Stimulated activated CD4-positive, alpha-beta T cell treated with anti-CD3 and anti-CD28 coated beads, Interleukin-4, amount 100 ng/mL, for 1 hour (primary cell): ENCODE results near the gene DENND4A.
"Not testable (repeated sequence)": the region's sequence is repeated elsewhere in the genome, so short reads cannot be mapped to it uniquely, and the experiment has no call there.

Source experiments
- DNase-seq: peaks from one replicate; pipeline ENCODE4 v3.0.0-alpha.2; 2020

The DENND4A gene

DNA sequence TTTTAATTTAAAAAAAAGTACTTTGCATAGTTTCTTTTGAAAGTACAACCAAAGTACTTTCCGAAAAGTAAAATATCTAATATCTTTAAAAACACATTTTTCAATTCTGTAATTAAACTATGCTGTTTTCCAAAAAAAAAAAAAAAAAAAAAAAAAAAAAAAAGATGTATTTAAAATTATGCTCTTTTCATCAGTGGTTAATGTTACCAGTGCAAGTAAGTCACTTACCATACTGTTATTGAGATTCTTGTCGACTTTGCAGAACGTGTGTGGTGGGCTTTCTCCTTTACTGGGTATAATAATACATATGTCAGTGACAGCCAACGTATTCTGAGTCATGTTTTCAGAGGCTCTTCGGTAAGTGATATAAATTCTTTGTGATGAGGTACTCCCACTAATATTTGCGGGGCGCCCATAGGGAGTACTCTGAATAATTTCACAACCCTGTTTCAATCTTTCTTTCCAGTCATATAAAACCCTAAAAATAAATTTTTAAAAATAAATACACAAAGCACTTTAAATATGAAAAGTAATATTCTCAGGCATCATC, 39.9 kb downstream of the DENND4A start:
- DNase-seq = no peak

DNA sequence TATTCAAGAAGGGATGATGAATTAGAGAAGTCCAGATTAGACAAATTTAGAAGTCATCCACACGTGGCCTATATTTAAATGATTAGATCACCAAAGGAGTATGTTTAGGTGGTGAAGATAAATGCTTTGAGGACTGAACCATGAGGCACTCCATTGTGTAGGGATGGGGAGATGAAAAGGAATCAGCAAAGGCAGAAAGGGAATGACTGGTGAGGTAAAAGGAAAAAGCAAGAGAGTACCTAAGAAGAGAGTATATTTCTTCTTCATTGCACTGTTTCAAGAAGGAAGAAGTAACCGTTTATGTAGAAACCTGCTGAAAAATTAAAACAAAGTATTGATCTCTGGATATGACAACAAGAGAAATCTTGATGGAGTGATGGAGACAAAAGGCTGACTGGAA, 40.7 kb downstream of the DENND4A start:
- no peak for DNase-seq

DNA sequence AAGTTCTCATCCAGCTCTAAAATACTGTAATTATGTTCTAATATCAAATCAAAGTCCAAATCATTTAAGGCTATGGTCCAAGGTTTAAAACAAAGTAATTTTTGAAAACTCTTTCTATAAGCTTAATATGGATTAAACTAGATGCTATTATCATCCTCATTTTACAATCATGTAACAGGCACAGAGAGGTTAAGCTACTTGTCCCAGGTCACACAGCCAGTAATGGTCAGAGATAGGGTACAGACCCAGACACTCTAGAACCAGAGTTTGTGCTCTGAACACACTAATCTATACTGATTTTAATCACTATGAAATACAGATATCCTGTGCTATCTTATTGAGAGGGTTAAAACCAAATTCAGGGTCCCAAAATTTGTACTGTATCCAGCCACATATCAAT, 44.8 kb downstream of the DENND4A start:
- DNase-seq = no peak

DNA sequence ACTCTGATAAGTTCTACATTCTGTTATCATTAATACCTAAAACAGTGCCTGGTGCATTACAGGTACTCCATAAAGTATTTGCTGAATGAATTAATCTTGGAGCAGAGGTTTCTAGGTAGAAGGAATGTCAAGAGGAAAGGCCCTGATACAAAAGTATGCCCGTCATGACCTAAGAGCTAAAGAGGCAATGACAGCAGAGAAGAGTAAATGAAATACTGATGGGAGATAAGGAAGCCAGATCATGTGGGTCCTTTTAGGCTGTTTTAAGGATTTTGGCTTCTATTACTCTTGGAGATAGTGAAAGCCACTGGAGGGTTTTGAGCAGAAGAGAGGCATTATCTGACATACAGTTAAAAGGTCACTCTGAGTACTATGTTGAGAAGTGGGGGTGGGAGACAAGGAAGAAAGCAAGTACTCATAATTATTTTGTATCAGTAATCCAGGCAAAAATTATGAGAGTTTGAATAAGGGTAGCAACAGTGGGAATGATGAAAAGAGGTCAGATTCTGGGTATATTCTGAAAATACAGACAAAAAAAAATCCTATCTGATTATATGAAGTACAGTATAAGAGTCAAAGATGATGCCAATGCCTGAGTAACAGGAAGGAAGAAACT, 48.3 kb downstream of the DENND4A start:
- no peak for DNase-seq

DNA sequence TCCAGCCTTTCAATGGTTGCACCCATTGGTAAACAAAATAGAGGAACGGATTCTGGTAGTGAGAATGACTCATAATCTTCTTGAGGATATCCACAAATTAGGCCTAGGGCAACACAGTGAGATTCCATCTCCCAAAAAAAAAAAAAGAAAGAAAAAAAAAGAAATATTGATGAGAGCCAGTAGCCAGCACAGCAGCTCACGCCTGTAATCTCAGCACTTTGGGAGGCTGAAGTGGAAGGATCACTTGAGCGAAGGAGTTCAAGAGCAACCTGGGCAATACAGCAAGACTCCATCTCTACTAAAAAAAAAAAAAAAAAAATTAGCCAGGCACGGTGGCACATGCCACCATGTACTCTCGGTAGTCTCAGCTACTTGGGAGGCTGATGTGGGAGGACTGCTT, 51.9 kb downstream of the DENND4A start:
- no peak for DNase-seq

DNA sequence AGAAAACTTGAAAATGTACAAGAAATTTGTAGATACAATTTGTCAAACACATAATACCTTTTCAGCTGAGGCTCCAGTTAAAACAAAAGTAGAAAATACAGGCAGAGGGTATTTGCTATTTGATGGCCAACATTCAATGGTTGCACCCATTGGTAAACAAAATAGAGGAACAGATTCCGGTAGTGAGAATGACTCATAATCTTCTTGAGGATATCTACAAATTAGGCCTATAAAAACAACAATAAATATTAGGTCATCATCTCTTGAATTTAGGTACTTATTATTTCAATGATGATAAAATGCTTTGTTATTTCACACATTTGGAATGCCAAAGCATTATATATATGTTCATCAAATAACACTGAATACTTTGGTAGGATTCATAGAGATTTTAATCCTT, 53.4 kb downstream of the DENND4A start:
- no peak for DNase-seq

DNA sequence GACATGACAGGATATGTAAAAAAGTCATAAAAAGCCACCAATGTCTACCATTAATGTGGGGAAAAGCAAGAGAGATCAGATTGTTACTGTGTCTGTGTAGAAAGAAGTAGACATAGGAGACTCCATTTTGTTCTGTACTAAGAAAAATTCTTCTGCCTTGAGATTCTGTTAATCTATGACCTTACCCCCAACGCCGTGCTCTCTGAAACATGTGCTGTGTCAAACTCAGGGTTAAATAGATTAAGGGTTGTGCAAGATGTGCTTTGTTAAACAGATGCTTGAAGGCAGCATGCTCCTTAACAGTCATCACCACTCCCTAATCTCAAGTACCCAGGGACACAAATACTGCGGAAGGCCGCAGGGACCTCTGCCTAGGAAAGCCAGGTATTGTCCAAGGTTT, 58.5 kb downstream of the DENND4A start:
- not testable (repeated sequence) for DNase-seq

DNA sequence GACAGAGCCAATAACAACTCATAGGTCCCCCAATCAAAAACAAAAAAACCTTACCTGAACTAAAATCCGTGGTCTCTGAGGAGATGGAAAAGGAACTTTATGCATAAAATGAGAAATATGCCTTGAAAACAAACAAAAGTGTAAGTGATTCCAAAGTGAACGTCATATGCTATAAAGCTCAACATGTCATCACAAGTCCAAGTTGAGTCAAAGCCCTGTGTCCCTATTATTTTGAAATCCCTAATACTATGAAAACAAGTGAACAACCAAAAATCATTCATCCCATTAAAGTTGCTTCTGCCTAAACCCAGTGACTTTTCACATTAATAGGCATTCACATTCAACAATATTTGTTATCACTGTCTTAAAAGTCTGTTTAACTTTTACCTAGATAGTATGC, 59.4 kb downstream of the DENND4A start:
- no peak for DNase-seq

DNA sequence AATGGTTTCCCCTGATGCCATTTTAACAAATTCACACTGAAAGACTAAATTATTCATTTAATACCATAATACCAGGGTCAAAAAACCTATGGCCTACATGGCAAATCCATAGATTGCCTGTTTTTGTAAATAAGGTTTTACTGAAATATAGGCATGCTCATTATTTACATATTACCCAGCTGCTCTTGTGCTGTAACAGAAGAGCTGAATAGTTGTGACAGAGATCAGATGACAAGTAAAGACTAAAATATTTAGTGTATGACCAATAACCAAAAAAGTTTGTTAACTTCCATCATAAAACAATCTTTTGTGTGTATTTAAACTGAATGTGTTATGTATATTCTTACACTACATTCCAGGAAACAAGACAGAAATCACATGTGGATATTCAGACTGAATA, 60.2 kb downstream of the DENND4A start:
- no peak for DNase-seq

DNA sequence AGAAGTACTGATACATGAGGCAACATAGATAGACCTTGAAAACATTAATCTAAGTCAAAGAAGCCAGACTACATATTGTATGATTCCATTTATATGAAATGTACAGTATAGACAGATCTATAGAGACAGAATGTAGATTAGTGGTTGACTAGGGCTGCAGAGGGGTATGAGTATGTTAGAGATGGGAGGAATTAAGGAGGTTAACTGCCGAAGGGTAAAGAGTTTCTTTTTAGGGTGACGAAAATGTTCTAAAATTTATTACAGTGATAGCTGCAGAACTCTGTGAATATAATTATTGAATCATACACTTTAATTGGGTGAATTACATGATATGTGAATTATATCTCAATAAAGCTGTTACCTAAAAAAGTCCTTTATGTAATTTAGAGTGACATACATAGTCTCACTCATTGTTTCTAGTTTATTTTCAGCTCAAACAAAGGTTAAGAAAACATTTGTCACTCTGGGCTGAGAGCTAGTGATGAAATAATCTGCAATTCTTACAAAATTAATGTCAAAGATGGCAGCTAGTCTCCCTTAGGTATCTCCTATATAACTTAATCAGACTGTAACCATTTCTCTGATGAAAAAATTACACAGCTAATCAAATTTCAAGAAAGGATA, 61.4 kb downstream of the DENND4A start:
- DNase-seq = no peak

DNA sequence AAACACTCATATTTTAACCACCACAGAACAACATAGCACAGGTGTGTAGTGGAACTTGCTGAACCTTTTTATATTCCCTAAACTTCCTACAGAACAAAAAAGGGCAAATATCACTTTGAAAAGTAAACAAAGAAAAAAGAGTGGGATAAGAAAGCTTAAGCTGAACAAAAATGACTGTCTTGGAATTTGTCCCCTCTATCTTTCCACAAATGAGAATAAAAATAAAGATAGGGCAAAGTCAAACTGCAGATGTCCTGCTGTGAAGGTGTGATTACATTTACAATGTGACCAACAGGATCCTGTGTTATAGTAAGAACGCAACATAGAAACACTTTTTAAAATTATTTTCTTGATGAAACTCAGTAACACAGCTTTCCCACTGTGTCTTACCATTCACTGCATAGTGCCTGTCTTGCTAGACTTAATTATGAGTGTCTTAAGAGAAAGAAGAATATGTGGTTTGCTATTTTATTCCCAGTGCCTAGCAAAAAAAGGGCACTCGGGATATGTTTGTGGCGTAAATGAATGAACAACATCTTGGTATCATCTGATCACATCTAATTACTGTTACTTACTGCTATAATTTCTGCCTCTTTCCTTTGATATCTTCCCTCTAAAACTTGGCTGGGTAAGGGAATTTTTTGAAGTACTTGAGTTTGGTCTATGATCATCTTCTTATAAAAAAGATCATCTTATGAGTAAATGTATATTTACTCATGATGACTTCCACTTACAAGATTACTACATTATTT, 67.5 kb downstream of the DENND4A start:
- no peak for DNase-seq

DNA sequence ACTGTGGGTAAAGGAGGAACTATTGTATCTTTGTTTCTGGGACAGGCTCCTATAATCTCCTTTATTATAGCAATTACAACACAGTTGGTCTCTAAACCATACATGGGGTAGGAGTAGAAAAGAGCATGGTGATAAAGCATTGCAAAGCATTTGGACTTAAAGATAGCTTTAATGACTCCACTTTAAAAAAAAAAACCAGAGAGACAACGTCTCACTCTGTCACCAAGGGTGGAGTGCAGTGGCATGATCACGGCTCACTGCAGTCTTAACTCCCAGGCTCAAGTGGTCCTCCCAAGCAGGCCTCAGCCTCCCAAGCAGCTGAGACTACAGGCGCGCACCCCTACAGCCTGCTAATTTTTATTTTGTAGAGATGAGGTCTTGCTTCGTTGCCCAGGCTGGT, 68.2 kb downstream of the DENND4A start:
- DNase-seq = no peak

DNA sequence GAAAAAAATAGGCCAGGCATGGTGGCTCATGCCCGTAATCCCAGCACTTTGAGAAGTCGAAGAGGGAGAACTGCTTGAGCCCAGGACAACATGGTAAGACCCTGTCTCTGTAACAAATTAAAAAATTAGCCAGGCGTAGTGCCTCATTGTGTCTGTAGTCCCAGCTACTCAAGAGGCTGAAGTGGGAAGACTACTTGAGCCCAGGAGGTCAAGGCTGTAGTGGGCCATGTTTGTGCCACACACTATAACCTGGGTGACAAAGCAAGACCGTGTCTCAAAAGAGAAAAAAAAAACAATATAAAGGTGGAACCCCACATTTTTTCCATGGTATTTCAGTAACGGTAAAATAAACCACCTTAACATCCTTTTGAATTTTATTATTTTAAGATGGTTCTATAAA, 69.9 kb downstream of the DENND4A start:
- DNase-seq = no peak

DNA sequence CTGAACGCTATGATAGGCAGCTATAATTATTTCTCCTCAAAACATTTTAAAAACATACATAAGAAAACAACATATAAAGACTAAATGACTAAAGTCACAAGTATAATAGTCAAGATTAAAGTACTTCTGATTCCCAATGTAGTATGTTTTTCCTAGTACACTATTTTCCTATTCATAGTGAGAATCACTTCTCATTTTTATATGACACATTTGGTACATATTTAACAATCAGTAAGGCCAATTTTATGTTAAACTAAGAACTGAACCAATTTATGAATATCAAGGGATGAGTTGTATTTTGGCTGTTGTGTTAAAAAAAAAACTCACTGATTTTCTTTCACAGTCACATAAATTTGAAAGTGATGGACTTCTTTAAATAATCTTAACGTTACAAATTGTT, 79.7 kb downstream of the DENND4A start:
- DNase-seq = no peak

DNA sequence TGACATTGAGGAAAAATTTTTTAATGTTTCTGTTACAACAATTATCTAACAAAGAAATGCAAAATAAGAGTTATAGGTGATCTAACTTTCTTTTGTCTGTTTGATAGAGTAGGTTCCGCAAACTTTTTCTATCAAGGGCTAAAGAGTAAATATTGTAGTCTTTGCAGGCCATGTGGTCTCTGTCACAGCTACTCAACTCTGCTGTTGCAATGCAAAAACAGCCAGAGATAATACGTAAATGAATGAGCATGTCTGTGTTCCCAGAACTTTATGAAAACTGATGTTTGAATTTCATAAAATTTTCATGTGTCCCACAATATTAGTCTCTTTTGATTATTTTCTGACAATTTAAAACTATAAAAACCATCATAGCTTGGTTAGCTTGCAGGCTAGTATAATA, 97.0 kb downstream of the DENND4A start:
- no peak for DNase-seq

DNA sequence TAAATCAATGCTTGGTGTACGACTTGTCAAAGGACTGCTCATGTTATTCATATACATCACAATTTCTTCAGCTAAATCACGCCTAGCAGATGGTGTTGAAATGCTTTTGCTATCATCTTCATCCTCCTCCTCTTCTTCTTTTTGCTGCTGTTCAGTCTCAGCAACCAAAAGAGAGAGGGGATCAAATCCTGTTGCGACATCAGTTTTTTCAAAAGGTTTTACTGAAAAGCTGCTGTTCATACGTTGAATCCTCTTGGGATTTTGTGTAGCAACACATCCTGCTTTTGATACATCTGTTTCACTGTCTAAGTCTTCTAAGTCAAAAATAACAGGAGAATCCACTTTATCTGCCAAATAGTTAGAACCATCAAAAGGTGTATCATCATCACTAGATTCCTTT, 101.3 kb downstream of the DENND4A start:
- DNase-seq = no peak

DNA sequence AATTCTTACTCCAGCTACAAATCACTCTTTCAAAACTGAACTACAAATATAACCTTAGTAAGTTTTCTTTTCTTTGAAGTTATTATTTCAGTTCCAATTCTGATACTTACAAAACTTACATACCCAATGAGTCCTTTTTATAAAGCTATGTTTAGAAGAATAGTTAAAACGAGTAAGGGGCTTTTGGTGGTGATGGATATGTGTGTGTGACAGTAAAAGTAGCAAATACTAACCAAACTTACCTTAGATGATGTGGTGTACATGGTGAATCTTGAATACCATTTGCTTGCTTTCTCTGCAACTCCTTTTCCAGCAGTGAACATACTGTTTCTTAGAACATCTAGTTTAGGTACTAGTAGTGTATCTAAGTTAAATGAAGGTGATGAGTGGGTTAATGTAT, 101.9 kb downstream of the DENND4A start:
- no peak for DNase-seq

DNA sequence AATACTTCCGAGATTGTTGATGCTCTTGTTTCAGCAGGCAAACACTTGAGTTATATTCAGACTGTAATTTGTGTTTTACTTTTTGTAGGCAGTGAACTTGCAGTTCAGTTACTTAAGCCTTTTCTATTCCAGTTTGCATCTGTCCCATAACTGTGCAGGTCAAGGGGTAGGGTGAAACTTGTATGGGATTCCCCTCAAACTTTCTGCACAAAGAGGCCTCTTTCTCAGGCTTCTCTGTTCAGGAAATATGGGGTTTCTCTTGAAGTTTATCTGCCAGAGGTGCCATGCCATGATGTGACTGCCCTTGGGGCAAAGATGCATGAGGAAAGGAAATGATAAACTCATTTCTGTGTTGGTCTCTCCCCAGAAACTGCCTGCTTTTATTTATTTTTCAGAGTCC, 103.6 kb downstream of the DENND4A start:
- no peak for DNase-seq

DNA sequence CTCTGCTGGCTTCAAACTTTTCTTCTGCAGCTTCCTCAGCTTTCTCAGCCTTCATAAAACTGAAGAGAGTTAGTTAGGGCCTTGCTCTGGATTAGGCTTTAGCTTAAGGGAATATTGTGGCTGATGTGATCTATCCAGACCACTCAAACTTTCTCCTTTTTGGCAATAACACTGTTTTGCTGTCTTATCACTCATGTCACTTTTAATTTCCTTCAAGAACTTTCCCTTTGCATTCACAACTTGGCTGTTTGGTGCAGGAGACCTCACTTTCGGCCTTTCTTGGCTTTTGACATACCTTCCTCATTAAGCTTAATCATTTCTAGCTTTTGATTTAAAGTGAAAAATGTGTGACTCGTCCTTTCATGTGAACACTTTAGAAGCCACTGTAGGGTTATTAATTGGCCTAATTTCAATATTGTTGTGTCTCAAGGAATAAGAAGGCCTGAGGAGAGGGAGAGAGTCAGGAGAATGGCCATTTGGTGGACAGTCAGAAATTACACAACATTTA, 109.6 kb downstream of the DENND4A start:
- no peak for DNase-seq

DNA sequence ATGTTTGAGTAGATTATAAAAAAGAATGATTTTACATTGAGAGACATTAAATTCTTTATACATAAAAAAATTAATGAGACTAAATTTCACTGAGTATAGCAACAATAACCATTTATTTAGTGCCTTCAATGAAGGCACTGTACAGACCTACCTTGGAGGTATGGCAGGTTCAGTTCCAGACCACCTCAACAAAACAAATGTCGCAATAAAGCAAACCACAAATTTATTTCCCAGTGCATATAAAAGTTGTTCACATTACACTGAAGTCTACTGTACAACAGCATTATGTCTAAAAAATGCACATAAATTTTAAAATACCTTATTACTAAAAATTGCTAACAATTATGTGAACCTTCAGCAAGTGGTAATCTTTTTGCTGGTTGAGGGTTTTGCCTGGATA, 111.5 kb downstream of the DENND4A start:
- no peak for DNase-seq

DNA sequence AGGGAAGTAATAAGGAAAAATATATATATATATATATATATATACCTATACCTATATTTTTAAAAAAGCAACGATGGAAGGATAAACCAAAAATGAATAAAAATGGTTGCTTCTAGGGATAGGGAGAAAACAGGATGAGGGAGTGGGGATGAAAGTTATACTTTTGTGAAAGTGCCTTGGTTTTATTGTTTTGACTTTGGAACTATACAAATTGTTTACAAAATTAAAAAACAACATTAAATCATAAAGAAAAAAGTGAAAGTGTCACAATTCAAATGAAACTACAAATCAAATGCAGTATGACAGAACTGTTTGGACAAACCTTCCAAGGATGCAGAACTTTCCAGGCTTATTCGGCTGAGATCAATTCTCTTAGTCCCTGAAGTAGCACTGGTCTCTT, 116.0 kb downstream of the DENND4A start:
- DNase-seq = no peak

DNA sequence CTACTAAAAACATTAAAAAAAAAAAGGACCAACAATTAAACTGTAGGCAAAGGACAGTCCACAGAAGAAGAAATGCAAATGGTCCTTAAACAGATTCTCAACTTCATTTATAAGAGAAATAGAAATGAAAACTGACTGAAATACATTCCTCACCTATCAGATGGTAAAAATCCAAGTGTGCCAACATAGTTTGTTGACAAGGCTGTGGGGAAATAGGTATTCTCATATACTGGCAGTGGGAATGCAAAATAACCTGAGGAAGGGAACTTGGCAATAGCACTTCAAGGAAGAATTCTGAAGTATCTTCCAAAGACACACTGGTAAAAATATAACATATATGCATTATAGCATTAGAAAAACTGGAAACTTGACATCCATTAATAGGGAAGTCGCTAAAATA, 116.5 kb downstream of the DENND4A start:
- DNase-seq = no peak

DNA sequence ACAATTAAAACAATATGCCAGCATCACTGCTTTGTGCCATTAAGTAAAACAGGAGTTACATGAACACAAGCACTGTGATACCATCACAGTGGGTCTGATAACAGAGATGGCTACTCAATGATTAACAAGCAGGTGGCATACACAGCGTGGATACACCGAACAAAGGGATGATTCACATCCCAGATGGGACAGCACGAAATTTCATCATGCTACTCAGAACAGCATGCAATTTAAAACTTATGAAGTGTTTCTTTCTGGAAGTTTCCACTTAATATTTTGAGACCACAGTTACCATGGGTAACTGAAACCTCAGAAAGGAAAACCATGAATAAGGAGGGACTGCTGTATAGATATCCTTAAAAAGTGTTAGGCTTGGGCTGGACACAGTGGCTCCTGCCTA, 125.8 kb downstream of the DENND4A start:
- DNase-seq = no peak

DNA sequence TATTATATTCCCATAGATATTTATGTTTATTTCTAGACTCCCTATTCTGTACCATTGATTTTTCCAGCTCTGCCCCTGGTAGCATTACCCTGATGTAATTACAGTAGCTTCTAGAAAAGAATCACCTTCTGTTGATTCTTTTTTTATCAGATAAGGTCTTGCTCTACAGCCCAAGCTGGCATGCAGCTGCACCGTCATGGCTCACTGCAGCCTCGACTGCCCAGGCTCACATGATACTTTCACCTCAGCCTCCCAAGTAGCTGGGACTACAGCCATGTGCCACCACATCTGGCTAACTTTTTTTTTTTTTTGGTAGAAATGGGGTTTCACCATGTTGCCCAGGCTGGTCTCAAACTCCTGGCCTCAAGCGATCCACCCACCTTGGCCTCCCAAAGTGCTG, 128.6 kb downstream of the DENND4A start:
- DNase-seq = no peak
